WTC11 (cell line): ENCODE results near the gene SEPTIN1. TPM values are rescaled to one million over a fixed set of nuclear protein-coding genes. Genes with fewer than 3 reads are reported as not detected.
"Not testable (repeated sequence)": the region's sequence is repeated elsewhere in the genome, so short reads cannot be mapped to it uniquely, and the experiment has no call there.

Experiments used
- ATAC-seq: fragments of 200-7000 bp; cut with Tn5 transposase; 2 replicates; pipeline ENCODE4 v1.10.0; 2021; ENCODE audit warnings: mild to moderate bottlenecking, moderate library complexity
- CTCF ChIA-PET: fragments of 300-600 bp; sonication (Branson Sonifier 250); formaldehyde crosslinking; loops from one replicate; lab custom pipeline; 2021; ENCODE audit warnings: antibody characterized with exemption; lab: Charles Lee
- POLR2A ChIA-PET: fragments of 350-600 bp; sonication (Branson Sonifier 250); formaldehyde crosslinking; loops from one replicate; lab custom pipeline; 2021; ENCODE audit warnings: antibody characterized with exemption; lab: Charles Lee
- DNase-seq: peaks from one replicate; pipeline ENCODE4 v3.0.0; 2021; ENCODE audit warnings: low spot score
- H3K27ac Mint-ChIP-seq: 2 replicates; pipeline ENCODE4 v1.8.0; 2021; ENCODE audit warnings: mixed read lengths
- H3K27me3 Mint-ChIP-seq: 2 replicates; pipeline ENCODE4 v1.8.0; 2021; ENCODE audit warnings: low read depth, mild to moderate bottlenecking, moderate library complexity, mixed read lengths
- H3K36me3 Mint-ChIP-seq: 2 replicates; pipeline ENCODE4 v1.8.0; 2021; ENCODE audit warnings: mixed read lengths
- H3K4me1 Mint-ChIP-seq: 2 replicates; pipeline ENCODE4 v1.8.0; 2022; ENCODE audit warnings: mixed read lengths
- H3K4me3 Mint-ChIP-seq: 2 replicates; pipeline ENCODE4 v1.8.0; 2021; ENCODE audit warnings: mild to moderate bottlenecking, moderate library complexity, mixed read lengths
- H3K9me3 Mint-ChIP-seq: 2 replicates; pipeline ENCODE4 v1.8.0; 2021; ENCODE audit warnings: mixed read lengths
- ATF1 ChIP-seq: sonication (generic); formaldehyde crosslinking; IDR thresholded peaks from 2 replicates; pipeline ENCODE4 v1.8.1; 2023; ENCODE audit warnings: mild to moderate bottlenecking, moderate library complexity, missing genetic modification reagents
- ATF3 ChIP-seq: sonication (generic); formaldehyde crosslinking; conservative IDR thresholded peaks from 2 replicates; pipeline ENCODE4 v1.8.1; 2022; ENCODE audit warnings: mild to moderate bottlenecking, missing genetic modification reagents
- CDX4 ChIP-seq: fragments of 250-450 bp; sonication (Bioruptor Pico); IDR thresholded peaks from 2 replicates; pipeline ENCODE4 v1.9.0; 2021; ENCODE audit warnings: moderate library complexity, mild to moderate bottlenecking, inconsistent platforms, borderline replicate concordance
- E2F4 ChIP-seq: sonication (generic); formaldehyde crosslinking; IDR thresholded peaks from 2 replicates; pipeline ENCODE4 v1.8.1; 2022; ENCODE audit warnings: low read depth, mild to moderate bottlenecking, moderate library complexity, missing genetic modification reagents, borderline replicate concordance
- FOXJ3 ChIP-seq: sonication (generic); formaldehyde crosslinking; IDR thresholded peaks from 2 replicates; pipeline ENCODE4 v1.9.0; 2021; ENCODE audit warnings: missing genetic modification reagents, mild to moderate bottlenecking, borderline replicate concordance
- JAZF1 ChIP-seq: fragments of 250-450 bp; sonication (Bioruptor Pico); IDR thresholded peaks from 2 replicates; pipeline ENCODE4 v1.9.0; 2021; ENCODE audit warnings: moderate library complexity, mild to moderate bottlenecking, inconsistent platforms
- KAT7 ChIP-seq: sonication (generic); formaldehyde crosslinking; IDR thresholded peaks from 2 replicates; pipeline ENCODE4 v1.8.1; 2023; ENCODE audit warnings: missing genetic modification reagents, mild to moderate bottlenecking, borderline replicate concordance
- MYBL2 ChIP-seq: sonication (generic); formaldehyde crosslinking; IDR thresholded peaks from 2 replicates; pipeline ENCODE4 v1.8.1; 2023; ENCODE audit warnings: mild to moderate bottlenecking, moderate library complexity, missing genetic modification reagents
- PRRX2 ChIP-seq: fragments of 250-450 bp; sonication (Bioruptor Pico); IDR thresholded peaks from 2 replicates; pipeline ENCODE4 v1.8.0; 2021; ENCODE audit warnings: mild to moderate bottlenecking
- RORB ChIP-seq: fragments of 250-450 bp; sonication (Bioruptor Pico); IDR thresholded peaks from 2 replicates; pipeline ENCODE4 v1.9.0; 2021; ENCODE audit warnings: mild to moderate bottlenecking
- TCF7 ChIP-seq: sonication (generic); formaldehyde crosslinking; IDR thresholded peaks from 2 replicates; pipeline ENCODE4 v1.8.0; 2022; ENCODE audit warnings: mild to moderate bottlenecking, low read depth, missing genetic modification reagents, moderate library complexity
- TEAD1 ChIP-seq: sonication (generic); formaldehyde crosslinking; IDR thresholded peaks from 2 replicates; pipeline ENCODE4 v1.8.0; 2022; ENCODE audit warnings: mild to moderate bottlenecking, missing genetic modification reagents
- TP53 ChIP-seq: sonication (generic); formaldehyde crosslinking; IDR thresholded peaks from 2 replicates; pipeline ENCODE4 v1.8.1; 2023; ENCODE audit warnings: mild to moderate bottlenecking, missing genetic modification reagents
- USF1 ChIP-seq: sonication (generic); formaldehyde crosslinking; IDR thresholded peaks from 2 replicates; pipeline ENCODE4 v1.8.0; 2022; ENCODE audit warnings: mild to moderate bottlenecking, missing genetic modification reagents
- ZMAT4 ChIP-seq: fragments of 250-450 bp; sonication (Bioruptor Pico); IDR thresholded peaks from 2 replicates; pipeline ENCODE4 v1.9.0; 2021; ENCODE audit warnings: mild to moderate bottlenecking
- ZNF281 ChIP-seq: sonication (generic); formaldehyde crosslinking; IDR thresholded peaks from 2 replicates; pipeline ENCODE4 v1.8.0; 2023; ENCODE audit warnings: mild to moderate bottlenecking, missing genetic modification reagents
- ZNF416 ChIP-seq: fragments of 250-450 bp; sonication (Bioruptor Pico); IDR thresholded peaks from 2 replicates; pipeline ENCODE4 v1.9.0; 2021; ENCODE audit warnings: mild to moderate bottlenecking, inconsistent platforms
- ZNF423 ChIP-seq: fragments of 250-450 bp; sonication (Bioruptor Pico); IDR thresholded peaks from 2 replicates; pipeline ENCODE4 v2.1.2; 2022; ENCODE audit warnings: mild to moderate bottlenecking, moderate library complexity
- ZNF425 ChIP-seq: fragments of 250-450 bp; sonication (Bioruptor Pico); conservative IDR thresholded peaks from 2 replicates; pipeline ENCODE4 v1.9.0; 2021; ENCODE audit warnings: mild to moderate bottlenecking
- total RNA-seq: library from RNA; stranded (reverse); gene quantifications from 3 replicates; pipeline ENCODE4 v1.2.3, GENCODE V29; 2021

SEPTIN1 gene
- total RNA-seq, 1 experiment from 2014 or later = 2.3 TPM

GRCh38 chr16:30342751-30343490 lies 39.4 kb downstream of the SEPTIN1 start:
- DNase-seq = no peak
- no peak overlapping the region for H3K4me3 Mint-ChIP-seq
- TF ChIP-seq JAZF1 (no peak), ZNF281 (CRISPR knock-in tag) (no peak), KAT7 (CRISPR knock-in tag) (no peak), ZMAT4 (CRISPR knock-in tag) (no peak), TP53 (no peak), TEAD1 (CRISPR knock-in tag) (no peak), ZNF416 (CRISPR knock-in tag) (no peak), ATF1 (CRISPR knock-in tag) (no peak), CDX4 (no peak), E2F4 (CRISPR knock-in tag) (no peak), TCF7 (CRISPR knock-in tag) (no peak), PRRX2 (CRISPR knock-in tag) (no peak), ATF3 (no peak), FOXJ3 (no peak), RORB (CRISPR knock-in tag) (no peak), ZNF425 (CRISPR knock-in tag) (no peak), USF1 (CRISPR knock-in tag) (no peak), ZNF423 (CRISPR knock-in tag) (no peak), MYBL2 (CRISPR knock-in tag) (no peak)
- H3K36me3 Mint-ChIP-seq = no peaks in the 10 kb centered on the region
- H3K27ac Mint-ChIP-seq = no peak overlapping the region
- peaks cover 4% of the 10 kb centered on the region; the same call in 1 of the 2 replicates for H3K4me1 Mint-ChIP-seq
- ATAC-seq = no peak
- CTCF ChIA-PET = no interaction called here
- peaks cover 5% of the 10 kb centered on the region; the same call in 1 of the 2 replicates for H3K9me3 Mint-ChIP-seq
- H3K27me3 Mint-ChIP-seq = no peaks in the 10 kb centered on the region
- POLR2A ChIA-PET = no interaction called here

- not testable (repeated sequence) for H3K9me3 Mint-ChIP-seq, DNase-seq, H3K27ac Mint-ChIP-seq, ATAC-seq, H3K27me3 Mint-ChIP-seq, H3K4me1 Mint-ChIP-seq, H3K36me3 Mint-ChIP-seq, H3K4me3 Mint-ChIP-seq
- ChIA-PET CTCF (interaction anchor here (0.6 kb wide), 1 partner anchor 22 kb away, joined by 3 read pairs; no protein-coding TSS in a partner anchor), POLR2A (interaction anchor here (0.7 kb wide), 1 partner anchor 14 kb away, joined by 7 read pairs; no protein-coding TSS in a partner anchor)
Observed at GRCh38 chr16:30341971-30342370, 40.4 kb downstream of the SEPTIN1 start.
